ENCODE results near the gene PAFAH2. TPM values are rescaled to one million over a fixed set of nuclear protein-coding genes. Genes with fewer than 3 reads are reported as not detected.

The PAFAH2 gene
- polyA plus RNA-seq, 1 of the 3 experiments (the other 2 are of a cell fraction) = 10.8 TPM

GRCh38 chr1:26005434-26006105, 7.7 kb upstream of the PAFAH2 start:
- Histone ChIP-seq H4K20me1 (ENCODE audit: insufficient read depth) (no peaks in the 10 kb centered on the region), H3K79me2 (ENCODE audit: insufficient read depth) (no peaks in the 10 kb centered on the region), H3K27me3 (ENCODE audit: insufficient read depth) (no peaks in the 10 kb centered on the region), H3K36me3 (replicated peaks in 1 of 2; ENCODE audit: control insufficient read depth in 1 of 2, insufficient read depth in 2 of 2, low read length in 1 of 2) (no peaks in the 10 kb centered on the region), H3K9ac (no peak overlapping the region), H3K4me1 (ENCODE audit: control insufficient read depth in 1 of 2, insufficient read depth in 2 of 2, low read depth in 1 of 2, low read length in 1 of 2) (no peaks in the 10 kb centered on the region), H3F3A (replicated peaks; ENCODE audit: insufficient read depth) (no peaks in the 10 kb centered on the region), H3K9me2 (no peaks in the 10 kb centered on the region), H3K9me3 (no peaks in the 10 kb centered on the region), H2AFZ (ENCODE audit: low read depth) (no peak overlapping the region), H3K4me3 (ENCODE audit: low read depth in 2 of 2, low read length in 1 of 2) (no peak overlapping the region), H3K27ac (ENCODE audit: low read depth in 2 of 2, low read length in 1 of 2) (no peak overlapping the region), H3K4me2 (no peak overlapping the region)
- ChIA-PET CTCF (interaction anchor here (1.3 to 14.4 kb wide), 3 partner anchors 12 to 126 kb away, joined by 3 to 344 read pairs (median 7); partner anchors contain the start of gene STMN1), POLR2A (no interaction called here)
- no peak for DNase-seq
- TF ChIP-seq ELF1 (IDR thresholded peaks at IDR 0.05) (no peak), FOXM1 (IDR thresholded peaks at IDR 0.05; ENCODE audit: low read depth) (no peak), JUND (IDR thresholded peaks at IDR 0.05) (no peak), CHD2 (IDR thresholded peaks at IDR 0.05; ENCODE audit: low read length, partially characterized antibody) (no peak), TCF12 (IDR thresholded peaks at IDR 0.05) (no peak), YY1 (IDR thresholded peaks at IDR 0.05; ENCODE audit: low read depth) (no peak), MEF2A (IDR thresholded peaks at IDR 0.05; ENCODE audit: borderline replicate concordance, low read depth) (no peak), TEAD4 (IDR thresholded peaks at IDR 0.05; ENCODE audit: borderline replicate concordance, insufficient read depth) (no peak), USF2 (IDR thresholded peaks at IDR 0.05; ENCODE audit: borderline replicate concordance, low read depth, low read length) (no peak), USF1 (IDR thresholded peaks at IDR 0.05; ENCODE audit: borderline replicate concordance, low read depth) (no peak), CTCF (IDR thresholded peaks at IDR 0.05) (no peak), GABPA (IDR thresholded peaks at IDR 0.05; ENCODE audit: low read depth) (no peak), RFX5 (IDR thresholded peaks at IDR 0.05; ENCODE audit: low read length) (no peak), POLR2AphosphoS5 (IDR thresholded peaks at IDR 0.05; ENCODE audit: low read depth, low read length) (no peak), EZH2phosphoT487 (IDR thresholded peaks at IDR 0.05; ENCODE audit: borderline replicate concordance, low read depth) (no peak), MXI1 (IDR thresholded peaks at IDR 0.05; ENCODE audit: low read depth, low read length) (no peak), TAF1 (IDR thresholded peaks at IDR 0.05; ENCODE audit: borderline replicate concordance, low read depth, low read length) (no peak), RXRA (IDR thresholded peaks at IDR 0.05; ENCODE audit: borderline replicate concordance, low read depth) (no peak)
- TF ChIP-seq, protein P1, sequence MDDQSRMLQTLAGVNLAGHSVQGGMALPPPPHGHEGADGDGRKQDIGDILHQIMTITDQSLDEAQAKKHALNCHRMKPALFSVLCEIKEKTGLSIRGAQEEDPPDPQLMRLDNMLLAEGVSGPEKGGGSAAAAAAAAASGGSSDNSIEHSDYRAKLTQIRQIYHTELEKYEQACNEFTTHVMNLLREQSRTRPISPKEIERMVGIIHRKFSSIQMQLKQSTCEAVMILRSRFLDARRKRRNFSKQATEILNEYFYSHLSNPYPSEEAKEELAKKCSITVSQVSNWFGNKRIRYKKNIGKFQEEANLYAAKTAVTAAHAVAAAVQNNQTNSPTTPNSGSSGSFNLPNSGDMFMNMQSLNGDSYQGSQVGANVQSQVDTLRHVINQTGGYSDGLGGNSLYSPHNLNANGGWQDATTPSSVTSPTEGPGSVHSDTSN (IDR thresholded peaks at IDR 0.05) = no peak
- TF ChIP-seq, protein P2, sequence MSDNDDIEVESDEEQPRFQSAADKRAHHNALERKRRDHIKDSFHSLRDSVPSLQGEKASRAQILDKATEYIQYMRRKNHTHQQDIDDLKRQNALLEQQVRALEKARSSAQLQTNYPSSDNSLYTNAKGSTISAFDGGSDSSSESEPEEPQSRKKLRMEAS (IDR thresholded peaks at IDR 0.05; ENCODE audit: low read depth) = no peak
- 50% methylated on average over 4 of the region's 4 CpGs for WGBS (ENCODE audit: low lambda C conversion rate)

Data from SK-N-SH (cell line).